ENCODE data around the gene TRPT1.

The TRPT1 gene

GRCh38 chr11:64244107-64244506, 18.1 kb upstream of the TRPT1 start:
- no peak for DNase-seq

- no peak for DNase-seq
Measured at GRCh38 chr11:64243236-64243854, 17.4 kb upstream of the TRPT1 start.

GRCh38 chr11:64241491-64242374, 15.7 kb upstream of the TRPT1 start:
- DNase-seq, result no peak

- DNase-seq, result peak; percentile 99
Measured at GRCh38 chr11:64241241-64241490, 15.2 kb upstream of the TRPT1 start.

GRCh38 chr11:64240435-64241240, 14.7 kb upstream of the TRPT1 start, which contains the start of gene FKBP2:
Gene FKBP2, plus strand, starts transcription at chr11:64241095. Its CDS starts 1,293 bp downstream, at chr11:64242388.
- DNase-seq, result peak; percentile 96

GRCh38 chr11:64239662-64240434, 13.9 kb upstream of the TRPT1 start:
- no peak for DNase-seq

- no peak for DNase-seq
Measured at GRCh38 chr11:64238999-64239398, 13.0 kb upstream of the TRPT1 start.

- no peak for DNase-seq
Measured at GRCh38 chr11:64238076-64238475, 12.1 kb upstream of the TRPT1 start.

- DNase-seq, result no peak
Measured at GRCh38 chr11:64237484-64237951, 11.5 kb upstream of the TRPT1 start.

- DNase-seq, result no peak
Measured at GRCh38 chr11:64235437-64236161, 9.6 kb upstream of the TRPT1 start.

- DNase-seq, result no peak
Measured at GRCh38 chr11:64234647-64235379, 8.8 kb upstream of the TRPT1 start.

- DNase-seq, result peak; percentile 69
Measured at GRCh38 chr11:64233913-64234586, 8.1 kb upstream of the TRPT1 start, which contains the start of gene VEGFB. Gene VEGFB, plus strand, starts transcription at chr11:64234584. Its CDS starts 250 bp downstream, at chr11:64234834.

- DNase-seq, result no peak
Measured at GRCh38 chr11:64232967-64233315, 7.0 kb upstream of the TRPT1 start.

GRCh38 chr11:64232182-64232966, 6.4 kb upstream of the TRPT1 start:
- no peak for DNase-seq

- DNase-seq, result no peak
Measured at GRCh38 chr11:64231546-64231945, 5.6 kb upstream of the TRPT1 start.

- no peak for DNase-seq
Measured at GRCh38 chr11:64230985-64231365, 5.0 kb upstream of the TRPT1 start.

- DNase-seq, result peak; percentile 90
Measured at GRCh38 chr11:64230171-64230984, 4.4 kb upstream of the TRPT1 start, which contains the start of gene DNAJC4. Gene DNAJC4, plus strand, starts transcription at chr11:64230548. Its CDS starts 307 bp downstream, at chr11:64230855.

- DNase-seq, result no peak
Measured at GRCh38 chr11:64229744-64230170, 3.8 kb upstream of the TRPT1 start.
